ENCODE measurements around the gene MECP2.

MECP2 gene

GRCh38 chrX:154068560-154068959 is 29.0 kb downstream of the MECP2 start:
- DNase-seq (ENCODE audit: low read depth), result no peak
- H3K4me3 ChIP-seq (ENCODE audit: low read depth, low read length), result no peak overlapping the region
- TF ChIP-seq, protein P1, sequence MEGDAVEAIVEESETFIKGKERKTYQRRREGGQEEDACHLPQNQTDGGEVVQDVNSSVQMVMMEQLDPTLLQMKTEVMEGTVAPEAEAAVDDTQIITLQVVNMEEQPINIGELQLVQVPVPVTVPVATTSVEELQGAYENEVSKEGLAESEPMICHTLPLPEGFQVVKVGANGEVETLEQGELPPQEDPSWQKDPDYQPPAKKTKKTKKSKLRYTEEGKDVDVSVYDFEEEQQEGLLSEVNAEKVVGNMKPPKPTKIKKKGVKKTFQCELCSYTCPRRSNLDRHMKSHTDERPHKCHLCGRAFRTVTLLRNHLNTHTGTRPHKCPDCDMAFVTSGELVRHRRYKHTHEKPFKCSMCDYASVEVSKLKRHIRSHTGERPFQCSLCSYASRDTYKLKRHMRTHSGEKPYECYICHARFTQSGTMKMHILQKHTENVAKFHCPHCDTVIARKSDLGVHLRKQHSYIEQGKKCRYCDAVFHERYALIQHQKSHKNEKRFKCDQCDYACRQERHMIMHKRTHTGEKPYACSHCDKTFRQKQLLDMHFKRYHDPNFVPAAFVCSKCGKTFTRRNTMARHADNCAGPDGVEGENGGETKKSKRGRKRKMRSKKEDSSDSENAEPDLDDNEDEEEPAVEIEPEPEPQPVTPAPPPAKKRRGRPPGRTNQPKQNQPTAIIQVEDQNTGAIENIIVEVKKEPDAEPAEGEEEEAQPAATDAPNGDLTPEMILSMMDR (IDR thresholded peaks at IDR 0.05; ENCODE audit: control insufficient read depth, extremely low read depth, insufficient read depth), result no peak

DNA sequence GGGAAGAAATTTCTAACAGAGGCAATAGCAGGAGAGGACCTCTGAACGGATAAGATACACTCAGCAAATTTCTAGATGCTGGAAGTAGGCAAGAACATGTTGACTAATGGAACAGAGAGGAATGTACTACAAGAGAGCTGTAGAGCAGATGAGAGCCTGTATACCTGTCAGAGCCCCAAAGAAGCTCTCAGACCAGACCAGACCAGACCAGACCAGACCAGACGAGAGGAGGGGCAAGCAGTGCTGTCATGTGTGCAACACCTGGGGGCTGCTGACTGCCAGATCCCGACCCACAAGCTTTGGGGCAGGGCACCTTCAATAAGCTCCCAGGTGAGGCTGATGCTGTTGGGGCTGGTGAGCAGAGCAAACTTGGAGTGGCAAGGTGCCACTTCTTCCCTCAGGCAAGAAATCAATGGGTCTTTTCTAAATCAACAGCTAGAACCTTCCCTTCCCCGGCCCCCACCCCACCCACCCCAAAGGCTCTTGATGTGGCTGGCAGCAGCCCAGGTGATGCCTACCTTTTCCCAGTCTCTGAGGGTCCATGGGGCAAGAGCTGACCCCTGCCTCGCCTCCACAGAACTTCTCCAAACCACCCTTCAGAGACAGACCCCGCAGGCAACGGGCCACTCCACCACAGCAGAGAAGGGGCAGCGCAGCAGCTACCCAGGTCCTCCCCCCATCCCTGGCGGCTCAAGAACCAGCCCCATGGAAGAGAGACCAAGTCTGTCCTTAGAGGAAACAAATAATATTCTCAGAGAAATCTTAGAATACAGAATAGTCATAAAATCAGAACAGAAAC is 32.7 kb downstream of the MECP2 start:
- DNase-seq (ENCODE audit: low read depth), result no peak

DNA sequence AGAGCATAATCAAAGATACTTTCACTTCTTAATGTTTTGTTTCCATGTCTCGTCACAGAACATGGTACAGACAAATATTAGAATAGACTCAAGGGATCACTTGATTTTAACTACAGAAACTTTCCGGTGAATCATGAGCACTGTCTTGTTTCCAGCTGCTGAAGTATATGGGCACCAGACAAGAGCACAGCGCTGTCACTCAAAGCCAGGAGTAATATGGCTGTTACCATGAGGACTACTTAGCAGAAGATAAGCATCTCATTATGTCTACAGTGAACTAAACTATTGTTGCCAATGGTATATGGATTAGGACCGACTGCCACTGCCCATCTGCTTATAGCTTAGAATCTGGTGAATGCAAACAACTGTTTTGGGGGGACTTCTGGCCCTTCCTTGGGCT is 34.3 kb downstream of the MECP2 start:
- H3K4me3 ChIP-seq (ENCODE audit: low read depth, low read length), result no peak overlapping the region
- no peak for DNase-seq (ENCODE audit: low read depth)
- TF ChIP-seq, protein P1 (IDR thresholded peaks at IDR 0.05; ENCODE audit: control insufficient read depth, extremely low read depth, insufficient read depth), result no peak

More for the DNA sequence above, 32.7 kb downstream of the MECP2 start:
- H3K4me3 ChIP-seq (ENCODE audit: low read depth, low read length), result no peak overlapping the region
- TF ChIP-seq, protein P1 (IDR thresholded peaks at IDR 0.05; ENCODE audit: control insufficient read depth, extremely low read depth, insufficient read depth), result no peak

DNA sequence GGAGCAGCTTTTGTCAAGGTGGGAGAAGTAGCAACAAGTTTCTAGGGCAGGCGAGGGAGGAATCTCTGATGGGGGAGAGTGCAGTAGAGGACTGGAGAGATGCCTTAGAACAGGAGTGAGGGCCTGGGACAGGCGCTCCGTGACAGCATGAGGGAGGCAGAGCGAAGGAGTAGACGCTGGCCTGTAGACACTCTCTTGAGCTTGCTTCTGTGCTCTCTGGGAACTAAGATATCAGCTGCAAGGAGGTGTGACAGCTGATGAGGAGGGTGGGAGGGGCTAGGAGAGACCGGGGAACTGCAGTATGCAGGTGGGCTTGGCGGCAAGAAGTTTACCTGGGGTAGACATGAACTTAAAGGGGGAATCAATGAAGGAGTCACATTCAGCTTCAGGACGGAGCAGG is 35.7 kb downstream of the MECP2 start:
- TF ChIP-seq, protein P1 (IDR thresholded peaks at IDR 0.05; ENCODE audit: control insufficient read depth, extremely low read depth, insufficient read depth), result no peak
- H3K4me3 ChIP-seq (ENCODE audit: low read depth, low read length), result no peak overlapping the region
- no peak for DNase-seq (ENCODE audit: low read depth)

DNA sequence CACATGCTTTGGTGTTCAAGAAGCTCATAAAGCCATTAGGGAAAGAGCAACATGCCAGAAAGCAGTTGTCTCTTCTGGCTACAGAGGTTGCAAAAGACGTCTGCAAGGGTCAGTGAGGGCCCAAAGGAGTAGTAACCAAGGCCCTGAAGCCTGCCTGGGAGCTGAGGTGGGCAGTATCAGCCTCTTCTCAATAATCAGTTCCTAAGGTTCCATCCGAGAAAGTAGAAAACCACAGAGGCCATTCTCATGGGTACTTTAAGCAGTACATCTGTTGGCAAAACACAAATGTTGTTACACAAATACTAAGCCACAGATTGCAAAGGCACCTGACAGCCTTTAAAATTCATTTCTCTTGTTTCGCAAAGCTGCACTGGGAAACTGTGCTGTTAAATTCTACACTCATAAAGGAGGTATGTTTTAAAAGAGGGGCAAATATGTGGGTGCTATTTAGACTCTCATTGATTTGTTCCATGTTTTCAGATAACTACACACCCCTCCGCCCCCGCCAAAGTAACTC is 37.7 kb downstream of the MECP2 start:
- TF ChIP-seq, protein P1 (IDR thresholded peaks at IDR 0.05; ENCODE audit: control insufficient read depth, extremely low read depth, insufficient read depth), result no peak
- no peak overlapping the region for H3K4me3 ChIP-seq (ENCODE audit: low read depth, low read length)
- DNase-seq (ENCODE audit: low read depth), result no peak

DNA sequence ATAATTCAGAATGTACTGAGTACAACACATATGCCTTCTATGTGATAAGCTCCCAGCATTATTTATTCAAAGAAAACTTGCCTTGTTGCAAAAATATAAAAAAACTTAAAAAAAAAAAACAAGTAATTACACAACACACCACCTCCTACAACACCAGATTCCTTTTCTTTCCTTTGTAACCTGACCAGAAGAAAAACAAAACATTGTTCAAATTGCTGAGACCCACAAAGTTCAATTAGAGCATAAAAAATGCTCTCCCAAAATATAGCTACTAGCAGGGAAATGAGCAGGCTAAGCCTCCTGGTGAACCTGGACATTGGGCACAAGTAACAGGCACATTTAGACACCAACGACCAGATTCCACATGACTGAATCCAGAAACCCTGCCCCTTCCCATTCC is 38.3 kb downstream of the MECP2 start:
- DNase-seq (ENCODE audit: low read depth), result no peak
- TF ChIP-seq, protein P1 (IDR thresholded peaks at IDR 0.05; ENCODE audit: control insufficient read depth, extremely low read depth, insufficient read depth), result no peak
- H3K4me3 ChIP-seq (ENCODE audit: low read depth, low read length), result no peak overlapping the region

Data from LNCaP clone FGC (cell line).